ENCODE measurements around the gene USHBP1.

USHBP1 gene

GRCh38 chr19:17259934-17260333 lies 4.6 kb downstream of the USHBP1 start:
- TF ChIP-seq YY1 (IDR thresholded peaks at IDR 0.05; ENCODE audit: insufficient read depth, insufficient read length) (no peak), SUZ12 (IDR thresholded peaks at IDR 0.05; ENCODE audit: extremely low read depth, insufficient read depth, insufficient read length) (no peak), ZNF274 (IDR thresholded peaks at IDR 0.05; ENCODE audit: low read depth, low read length) (no peak)
- H3K36me3 ChIP-seq (ENCODE audit: insufficient read depth, insufficient read length, low read length), result no peaks in the 10 kb centered on the region

GRCh38 chr19:17259118-17259780 lies 5.3 kb downstream of the USHBP1 start:
- no peak overlapping the region for H3K9ac ChIP-seq (ENCODE audit: insufficient read length, low read depth)
- TF ChIP-seq SUZ12 (IDR thresholded peaks at IDR 0.05; ENCODE audit: extremely low read depth, insufficient read depth, insufficient read length), result no peak
- no peak for TF ChIP-seq YY1 (IDR thresholded peaks at IDR 0.05; ENCODE audit: insufficient read depth, insufficient read length)
- TF ChIP-seq ZNF274 (IDR thresholded peaks at IDR 0.05; ENCODE audit: low read depth, low read length), result no peak

More at GRCh38 chr19:17259934-17260333, 4.6 kb downstream of the USHBP1 start:
- Histone ChIP-seq H3K9ac (ENCODE audit: insufficient read length, low read depth) (no peak overlapping the region), H3K9me3 (ENCODE audit: insufficient read depth, low read length) (peaks cover 33% of the 10 kb centered on the region; the same call in 1 of the 2 replicates), H3K27me3 (ENCODE audit: insufficient read depth, insufficient read length) (peaks cover 10% of the 10 kb centered on the region), H3K4me3 (ENCODE audit: insufficient read length, low read depth) (no peak overlapping the region), H3K4me1 (ENCODE audit: insufficient read depth, insufficient read length) (peaks cover under 1% of the 10 kb centered on the region)
- DNase-seq (ENCODE audit: low read depth, low spot score), result no peak

DNA sequence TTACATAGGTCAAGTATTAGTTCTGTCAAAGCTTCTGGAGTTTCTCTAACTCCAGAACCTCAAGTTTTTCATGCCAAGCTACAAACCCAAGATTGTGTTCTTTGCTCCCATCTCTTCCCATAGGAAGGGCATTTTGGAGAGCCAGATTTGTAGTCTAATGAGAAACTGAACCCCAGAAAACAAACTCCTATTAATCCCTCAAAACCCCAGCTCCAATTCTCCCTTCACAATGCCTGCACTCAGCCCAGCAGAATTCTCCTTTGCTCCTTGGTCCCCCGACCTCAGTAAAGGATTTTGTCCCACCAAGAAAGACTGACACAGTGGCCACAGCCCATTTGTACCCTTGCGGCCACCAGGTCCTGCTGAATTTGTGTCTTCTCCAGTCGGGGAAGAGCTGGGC lies 8.4 kb downstream of the USHBP1 start:
- Histone ChIP-seq H3K9me3 (ENCODE audit: insufficient read depth, low read length) (peaks cover 33% of the 10 kb centered on the region; the same call in 1 of the 2 replicates), H3K9ac (ENCODE audit: insufficient read length, low read depth) (no peak overlapping the region), H3K4me3 (ENCODE audit: insufficient read length, low read depth) (no peak overlapping the region), H3K4me1 (ENCODE audit: insufficient read depth, insufficient read length) (peaks cover 5% of the 10 kb centered on the region), H3K27me3 (ENCODE audit: insufficient read depth, insufficient read length) (peaks cover 10% of the 10 kb centered on the region), H3K36me3 (ENCODE audit: insufficient read depth, insufficient read length, low read length) (no peaks in the 10 kb centered on the region)
- no peak for TF ChIP-seq SUZ12 (IDR thresholded peaks at IDR 0.05; ENCODE audit: extremely low read depth, insufficient read depth, insufficient read length)
- no peak for DNase-seq (ENCODE audit: low read depth, low spot score)

More at GRCh38 chr19:17259118-17259780, 5.3 kb downstream of the USHBP1 start:
- peaks cover 10% of the 10 kb centered on the region for H3K27me3 ChIP-seq (ENCODE audit: insufficient read depth, insufficient read length)
- peaks cover 5% of the 10 kb centered on the region for H3K4me1 ChIP-seq (ENCODE audit: insufficient read depth, insufficient read length)
- no peak for DNase-seq (ENCODE audit: low read depth, low spot score)
- H3K36me3 ChIP-seq (ENCODE audit: insufficient read depth, insufficient read length, low read length), result no peaks in the 10 kb centered on the region
- no peak overlapping the region for H3K4me3 ChIP-seq (ENCODE audit: insufficient read length, low read depth)
- peaks cover 33% of the 10 kb centered on the region; the same call in 1 of the 2 replicates for H3K9me3 ChIP-seq (ENCODE audit: insufficient read depth, low read length)

- Histone ChIP-seq H3K36me3 (ENCODE audit: insufficient read depth, insufficient read length, low read length) (no peaks in the 10 kb centered on the region), H3K4me3 (ENCODE audit: insufficient read length, low read depth) (no peak overlapping the region), H3K9me3 (ENCODE audit: insufficient read depth, low read length) (peaks cover 26% of the 10 kb centered on the region; the same call in 1 of the 2 replicates), H3K9ac (ENCODE audit: insufficient read length, low read depth) (no peak overlapping the region), H3K4me1 (ENCODE audit: insufficient read depth, insufficient read length) (peaks cover 5% of the 10 kb centered on the region), H3K27me3 (ENCODE audit: insufficient read depth, insufficient read length) (peaks cover 10% of the 10 kb centered on the region)
- TF ChIP-seq SUZ12 (IDR thresholded peaks at IDR 0.05; ENCODE audit: extremely low read depth, insufficient read depth, insufficient read length), result no peak
- no peak for TF ChIP-seq ZNF274 (IDR thresholded peaks at IDR 0.05; ENCODE audit: low read depth, low read length)
- no peak for TF ChIP-seq YY1 (IDR thresholded peaks at IDR 0.05; ENCODE audit: insufficient read depth, insufficient read length)
- DNase-seq (ENCODE audit: low read depth, low spot score), result no peak
Observed at GRCh38 chr19:17255150-17255621, 9.4 kb downstream of the USHBP1 start.

DNA sequence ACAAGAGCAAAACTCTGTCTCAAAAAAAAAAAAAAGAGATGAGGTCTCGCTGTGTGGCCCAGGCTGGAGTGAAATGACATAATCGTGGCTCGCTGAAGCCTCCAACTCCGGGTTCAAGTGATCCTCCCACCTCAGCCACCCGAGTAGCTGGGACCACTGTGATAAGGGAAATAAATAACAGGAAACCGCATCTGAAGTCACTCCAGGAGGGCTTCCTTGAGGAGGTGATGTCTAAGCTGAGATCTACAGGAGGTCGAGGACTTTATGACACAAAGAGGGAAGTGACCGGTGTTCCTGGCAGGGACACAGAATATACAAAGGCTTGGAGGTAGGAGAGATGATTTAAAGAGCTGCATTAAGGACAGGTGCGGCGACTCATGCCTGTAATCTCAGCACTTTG lies 9.9 kb downstream of the USHBP1 start:
- peaks cover 10% of the 10 kb centered on the region for H3K27me3 ChIP-seq (ENCODE audit: insufficient read depth, insufficient read length)
- peak overlapping the region; percentile 0 for H3K9ac ChIP-seq (ENCODE audit: insufficient read length, low read depth)
- no peak overlapping the region for H3K4me3 ChIP-seq (ENCODE audit: insufficient read length, low read depth)
- TF ChIP-seq YY1 (IDR thresholded peaks at IDR 0.05; ENCODE audit: insufficient read depth, insufficient read length), result no peak
- TF ChIP-seq SUZ12 (IDR thresholded peaks at IDR 0.05; ENCODE audit: extremely low read depth, insufficient read depth, insufficient read length), result no peak
- no peak for TF ChIP-seq ZNF274 (IDR thresholded peaks at IDR 0.05; ENCODE audit: low read depth, low read length)
- H3K9me3 ChIP-seq (ENCODE audit: insufficient read depth, low read length), result peaks cover 21% of the 10 kb centered on the region; the same call in 1 of the 2 replicates
- no peaks in the 10 kb centered on the region for H3K36me3 ChIP-seq (ENCODE audit: insufficient read depth, insufficient read length, low read length)
- peaks cover 8% of the 10 kb centered on the region for H3K4me1 ChIP-seq (ENCODE audit: insufficient read depth, insufficient read length)
- DNase-seq (ENCODE audit: low read depth, low spot score), result no peak

GRCh38 chr19:17249887-17250548 lies 14.5 kb downstream of the USHBP1 start:
- H3K4me1 ChIP-seq (ENCODE audit: insufficient read depth, insufficient read length), result peaks cover 28% of the 10 kb centered on the region
- no peaks in the 10 kb centered on the region for H3K9me3 ChIP-seq (ENCODE audit: insufficient read depth, low read length)
- H3K27me3 ChIP-seq (ENCODE audit: insufficient read depth, insufficient read length), result no peaks in the 10 kb centered on the region
- H3K36me3 ChIP-seq (ENCODE audit: insufficient read depth, insufficient read length, low read length), result no peaks in the 10 kb centered on the region
- H3K9ac ChIP-seq (ENCODE audit: insufficient read length, low read depth), result no peak overlapping the region
- no peak for DNase-seq (ENCODE audit: low read depth, low spot score)
- no peak for TF ChIP-seq ZNF274 (IDR thresholded peaks at IDR 0.05; ENCODE audit: low read depth, low read length)
- no peak for TF ChIP-seq YY1 (IDR thresholded peaks at IDR 0.05; ENCODE audit: insufficient read depth, insufficient read length)
- no peak for TF ChIP-seq SUZ12 (IDR thresholded peaks at IDR 0.05; ENCODE audit: extremely low read depth, insufficient read depth, insufficient read length)
- no peak overlapping the region for H3K4me3 ChIP-seq (ENCODE audit: insufficient read length, low read depth)

Measured in NT2/D1 (cell line).